HUES6 (cell line): ENCODE results near the gene KDM2B.
"Not testable (repeated sequence)": the region's sequence is repeated elsewhere in the genome, so short reads cannot be mapped to it uniquely, and the experiment has no call there.

Source experiments
- H3K27ac ChIP-seq: 2 replicates; pipeline ENCODE4 v1.7.0; 2013; ENCODE audit warnings: low read depth, mild to moderate bottlenecking, low read length, inconsistent platforms
- H3K27me3 ChIP-seq: 2 replicates; pipeline ENCODE4 v1.6.1; 2013; ENCODE audit warnings: low read length; ENCODE audit not compliant: control insufficient read depth, insufficient read depth
- H3K36me3 ChIP-seq: 2 replicates; pipeline ENCODE4 v1.6.1; 2013; ENCODE audit warnings: low read length; ENCODE audit not compliant: control insufficient read depth, insufficient read depth
- H3K4me1 ChIP-seq: 2 replicates; pipeline ENCODE4 v1.6.1; 2013; ENCODE audit warnings: low read length; ENCODE audit not compliant: control insufficient read depth, insufficient read depth
- H3K4me3 ChIP-seq: 2 replicates; pipeline ENCODE4 v1.5.1; 2013; ENCODE audit warnings: low read depth, low read length
- H3K9ac ChIP-seq: one replicate; pipeline ENCODE4 v1.6.1; 2013; ENCODE audit warnings: mild to moderate bottlenecking, low read length
- H3K9me3 ChIP-seq: 2 replicates; pipeline ENCODE4 v1.6.1; 2013; ENCODE audit warnings: low read depth, low read length; ENCODE audit not compliant: control insufficient read depth, insufficient read depth

The KDM2B gene

GRCh38 chr12:121610239-121611149, 29.7 kb upstream of the KDM2B start:
- Histone ChIP-seq H3K4me3 (no peak overlapping the region), H3K27me3 (no peaks in the 10 kb centered on the region), H3K9ac (no peak overlapping the region), H3K36me3 (no peaks in the 10 kb centered on the region), H3K9me3 (no peaks in the 10 kb centered on the region), H3K4me1 (peaks cover 13% of the 10 kb centered on the region), H3K27ac (no peak overlapping the region)

GRCh38 chr12:121608301-121608700, 27.5 kb upstream of the KDM2B start:
- Histone ChIP-seq H3K9me3 (no peaks in the 10 kb centered on the region), H3K9ac (no peak overlapping the region), H3K4me3 (no peak overlapping the region), H3K27ac (no peak overlapping the region), H3K36me3 (no peaks in the 10 kb centered on the region), H3K4me1 (peaks cover 13% of the 10 kb centered on the region), H3K27me3 (no peaks in the 10 kb centered on the region)

- H3K27me3 ChIP-seq = no peaks in the 10 kb centered on the region
- H3K36me3 ChIP-seq = no peaks in the 10 kb centered on the region
- H3K4me3 ChIP-seq = no peak overlapping the region
- H3K9me3 ChIP-seq = no peaks in the 10 kb centered on the region
- no peaks in the 10 kb centered on the region for H3K4me1 ChIP-seq
- no peak overlapping the region for H3K9ac ChIP-seq
- no peak overlapping the region for H3K27ac ChIP-seq
These were observed 22.8 kb upstream of the KDM2B start for GRCh38 chr12:121603581-121603980.

GRCh38 chr12:121602766-121603165, 21.9 kb upstream of the KDM2B start:
- Histone ChIP-seq H3K27me3 (no peaks in the 10 kb centered on the region), H3K4me1 (no peaks in the 10 kb centered on the region), H3K9me3 (no peaks in the 10 kb centered on the region), H3K36me3 (no peaks in the 10 kb centered on the region), H3K9ac (no peak overlapping the region), H3K27ac (no peak overlapping the region), H3K4me3 (no peak overlapping the region)

- Histone ChIP-seq H3K4me3 (no peak overlapping the region), H3K9ac (no peak overlapping the region), H3K4me1 (no peaks in the 10 kb centered on the region)
These were observed 20.0 kb upstream of the KDM2B start for GRCh38 chr12:121600702-121601336.

GRCh38 chr12:121596526-121596925, 15.7 kb upstream of the KDM2B start:
- Histone ChIP-seq H3K27me3 (no peaks in the 10 kb centered on the region), H3K27ac (no peak overlapping the region)

More at GRCh38 chr12:121600702-121601336, 20.0 kb upstream of the KDM2B start:
- Histone ChIP-seq H3K9me3 (no peaks in the 10 kb centered on the region), H3K27me3 (no peaks in the 10 kb centered on the region), H3K27ac (no peak overlapping the region), H3K36me3 (peaks cover 12% of the 10 kb centered on the region)

GRCh38 chr12:121595520-121595919, 14.7 kb upstream of the KDM2B start:
- Histone ChIP-seq H3K4me3 (no peak overlapping the region), H3K9ac (no peak overlapping the region), H3K4me1 (peaks cover 12% of the 10 kb centered on the region), H3K27me3 (no peaks in the 10 kb centered on the region), H3K36me3 (peaks cover 28% of the 10 kb centered on the region), H3K27ac (no peak overlapping the region), H3K9me3 (no peaks in the 10 kb centered on the region)

More at GRCh38 chr12:121596526-121596925, 15.7 kb upstream of the KDM2B start:
- Histone ChIP-seq H3K9ac (no peak overlapping the region), H3K4me1 (peaks cover 5% of the 10 kb centered on the region), H3K9me3 (no peaks in the 10 kb centered on the region), H3K4me3 (no peak overlapping the region), H3K36me3 (peaks cover 28% of the 10 kb centered on the region)

GRCh38 chr12:121592320-121592719, 11.5 kb upstream of the KDM2B start:
- H3K9ac ChIP-seq = no peak overlapping the region
- H3K9me3 ChIP-seq = no peaks in the 10 kb centered on the region
- H3K36me3 ChIP-seq = peaks cover 26% of the 10 kb centered on the region
- no peaks in the 10 kb centered on the region for H3K27me3 ChIP-seq
- H3K4me1 ChIP-seq = peaks cover 15% of the 10 kb centered on the region
- H3K4me3 ChIP-seq = no peak overlapping the region
- H3K27ac ChIP-seq = no peak overlapping the region

GRCh38 chr12:121590476-121591143, 9.8 kb upstream of the KDM2B start:
- H3K9ac ChIP-seq = peak overlapping the region; percentile 78
- H3K27ac ChIP-seq = peak overlapping the region; percentile 94
- H3K27me3 ChIP-seq = no peaks in the 10 kb centered on the region
- H3K9me3 ChIP-seq = no peaks in the 10 kb centered on the region
- peak overlapping the region; percentile 45 for H3K4me3 ChIP-seq
- peaks cover 18% of the 10 kb centered on the region for H3K4me1 ChIP-seq
- peaks cover 14% of the 10 kb centered on the region for H3K36me3 ChIP-seq

GRCh38 chr12:121584885-121585284, 4.1 kb upstream of the KDM2B start:
- H3K27ac ChIP-seq, H3K27me3 ChIP-seq, H3K36me3 ChIP-seq, H3K4me3 ChIP-seq, H3K9me3 ChIP-seq, H3K9ac ChIP-seq: not testable (repeated sequence)
- peaks cover 24% of the 10 kb centered on the region for H3K4me1 ChIP-seq

- H3K4me1 ChIP-seq = peaks cover 24% of the 10 kb centered on the region
- H3K9ac ChIP-seq = peak overlapping the region; percentile 76
- H3K27ac ChIP-seq = peak overlapping the region; percentile 85
These were observed 2.5 kb upstream of the KDM2B start for GRCh38 chr12:121583334-121583661.

More at GRCh38 chr12:121583334-121583661, 2.5 kb upstream of the KDM2B start:
- not testable (repeated sequence) for H3K36me3 ChIP-seq, H3K27me3 ChIP-seq, H3K9me3 ChIP-seq
- peak overlapping the region; percentile 73 for H3K4me3 ChIP-seq
